Vagina (tissue), 2 donors: ENCODE results near the gene NPAS3. TPM values are rescaled to one million over a fixed set of nuclear protein-coding genes. Genes with fewer than 3 reads are reported as not detected.

Source experiments
- DNase-seq, 2 donors: peaks; one replicate each; pipeline ENCODE4 v3.0.0-alpha.2; 2017; ENCODE audit errors: extremely low spot score in 2 of 2
- H3K27ac ChIP-seq: fragments of 200-600 bp; sonication (generic); one replicate; pipeline ENCODE4 v1.5.1; 2019
- H3K27me3 ChIP-seq: fragments of 200-600 bp; sonication (generic); one replicate; pipeline ENCODE4 v1.5.1; 2019
- H3K36me3 ChIP-seq, 2 donors: fragments of 200-600 bp; sonication (generic); one replicate each; pipeline ENCODE4 v1.5.1; 2017 to 2019
- H3K4me1 ChIP-seq: fragments of 200-600 bp; sonication (generic); one replicate; pipeline ENCODE4 v1.5.1; 2019
- H3K4me3 ChIP-seq, 2 donors: fragments of 200-600 bp; sonication (generic); 1 replicate in 1 of 2; 2 replicates in 1 of 2; pipeline ENCODE4 v1.5.1; 2016 to 2019
- H3K9me3 ChIP-seq: fragments of 200-600 bp; sonication (generic); one replicate; pipeline ENCODE4 v1.5.1; 2019
- POLR2A ChIP-seq, 2 donors: fragments of 450-650 bp; IDR thresholded peaks; one replicate each; pipeline ENCODE4 v1.6.1; 2017; ENCODE audit warnings: antibody characterized with exemption in 2 of 2, mild to moderate bottlenecking in 2 of 2, moderate library complexity in 2 of 2
- POLR2AphosphoS5 ChIP-seq, 2 donors: sonication (generic); formaldehyde crosslinking; IDR thresholded peaks; one replicate each; pipeline ENCODE4 v1.9.0; 2017; ENCODE audit warnings: antibody characterized with exemption in 2 of 2, mild to moderate bottlenecking in 2 of 2, low read depth in 1 of 2; ENCODE audit not compliant: insufficient read depth in 1 of 2
- intact Hi-C: fragments of 100-400 bp; cut with DNase I; formaldehyde crosslinking; loops from one replicate; pipeline ENCODE4 v1.15.1; 2023
- total RNA-seq: library from RNA; depleted of rRNA; stranded (reverse); fragments of >200 nt; gene quantifications from one replicate; pipeline ENCODE4 v1.2.3, GENCODE V29; 2016
- TF ChIP-seq, protein P1 (sequence below), 3 experiments: fragments of 450-650 bp in 2 of 3; fragments of 200-600 bp in 1 of 3; sonication (generic) in 1 of 3; IDR thresholded peaks; one replicate each; pipeline ENCODE4 v1.5.1; 2017 to 2019; ENCODE audit warnings: antibody characterized with exemption in 3 of 3, mild to moderate bottlenecking in 2 of 3, moderate library complexity in 2 of 3

The NPAS3 gene
- total RNA-seq, 1 donor from 2014 or later, result 1.2 TPM

DNA sequence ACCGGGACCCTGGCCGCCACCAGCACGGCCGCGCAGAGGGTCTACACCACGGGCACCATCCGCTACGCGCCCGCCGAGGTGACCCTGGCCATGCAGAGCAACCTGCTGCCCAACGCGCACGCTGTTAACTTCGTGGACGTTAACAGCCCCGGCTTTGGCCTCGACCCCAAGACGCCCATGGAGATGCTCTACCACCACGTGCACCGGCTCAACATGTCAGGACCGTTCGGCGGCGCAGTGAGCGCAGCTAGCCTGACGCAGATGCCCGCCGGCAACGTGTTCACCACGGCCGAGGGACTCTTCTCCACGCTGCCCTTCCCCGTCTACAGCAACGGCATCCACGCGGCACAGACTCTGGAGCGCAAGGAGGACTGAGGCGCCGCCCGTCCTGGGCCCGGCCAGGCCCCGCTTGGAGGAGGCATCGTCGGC lies 862.1 kb downstream of the NPAS3 start:
- TF ChIP-seq, protein P1, sequence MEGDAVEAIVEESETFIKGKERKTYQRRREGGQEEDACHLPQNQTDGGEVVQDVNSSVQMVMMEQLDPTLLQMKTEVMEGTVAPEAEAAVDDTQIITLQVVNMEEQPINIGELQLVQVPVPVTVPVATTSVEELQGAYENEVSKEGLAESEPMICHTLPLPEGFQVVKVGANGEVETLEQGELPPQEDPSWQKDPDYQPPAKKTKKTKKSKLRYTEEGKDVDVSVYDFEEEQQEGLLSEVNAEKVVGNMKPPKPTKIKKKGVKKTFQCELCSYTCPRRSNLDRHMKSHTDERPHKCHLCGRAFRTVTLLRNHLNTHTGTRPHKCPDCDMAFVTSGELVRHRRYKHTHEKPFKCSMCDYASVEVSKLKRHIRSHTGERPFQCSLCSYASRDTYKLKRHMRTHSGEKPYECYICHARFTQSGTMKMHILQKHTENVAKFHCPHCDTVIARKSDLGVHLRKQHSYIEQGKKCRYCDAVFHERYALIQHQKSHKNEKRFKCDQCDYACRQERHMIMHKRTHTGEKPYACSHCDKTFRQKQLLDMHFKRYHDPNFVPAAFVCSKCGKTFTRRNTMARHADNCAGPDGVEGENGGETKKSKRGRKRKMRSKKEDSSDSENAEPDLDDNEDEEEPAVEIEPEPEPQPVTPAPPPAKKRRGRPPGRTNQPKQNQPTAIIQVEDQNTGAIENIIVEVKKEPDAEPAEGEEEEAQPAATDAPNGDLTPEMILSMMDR (IDR thresholded peaks at IDR 0.05), result no peak
- TF ChIP-seq POLR2AphosphoS5 (IDR thresholded peaks at IDR 0.05; ENCODE audit: insufficient read depth in 1 of 2, low read depth in 1 of 2) (no peak), POLR2A (IDR thresholded peaks at IDR 0.05) (no peak)

DNA sequence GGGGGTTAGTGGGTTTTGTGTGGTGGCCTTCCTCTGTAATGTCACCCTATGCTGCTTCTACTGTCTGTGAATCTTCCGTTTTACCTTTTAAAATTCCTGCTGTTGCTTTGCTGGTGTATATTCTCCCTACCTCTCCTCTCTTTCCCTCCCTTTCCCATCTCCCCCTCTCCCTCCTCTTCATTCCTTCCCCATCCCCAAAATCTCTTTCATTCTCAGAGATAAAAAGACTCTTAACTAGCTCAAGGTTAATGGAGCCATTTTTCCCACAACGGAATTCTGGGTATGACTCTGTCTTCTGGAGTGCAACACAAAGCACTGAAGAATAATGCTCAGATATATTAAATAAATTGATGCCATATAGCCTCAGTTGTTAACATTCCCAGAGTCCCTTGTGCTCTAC lies 864.1 kb downstream of the NPAS3 start:
- intact Hi-C loops, result no loop called here
- H3K36me3 ChIP-seq, result no peaks in the 10 kb centered on the region

More for the DNA sequence above, 862.1 kb downstream of the NPAS3 start:
- Histone ChIP-seq H3K27ac (no peak overlapping the region), H3K4me3 (no peak overlapping the region), H3K27me3 (no peaks in the 10 kb centered on the region), H3K9me3 (no peaks in the 10 kb centered on the region), H3K36me3 (no peaks in the 10 kb centered on the region), H3K4me1 (no peaks in the 10 kb centered on the region)
- intact Hi-C loops, result no loop called here
- no peak for DNase-seq

GRCh38 chr14:33805593-33805992 lies 866.9 kb downstream of the NPAS3 start:
- Histone ChIP-seq H3K9me3 (no peaks in the 10 kb centered on the region), H3K27ac (no peak overlapping the region), H3K4me3 (no peak overlapping the region), H3K36me3 (no peaks in the 10 kb centered on the region), H3K4me1 (no peaks in the 10 kb centered on the region), H3K27me3 (no peaks in the 10 kb centered on the region)
- intact Hi-C loops, result no loop called here
- TF ChIP-seq, protein P1 (IDR thresholded peaks at IDR 0.05), result no peak
- no peak for TF ChIP-seq POLR2AphosphoS5 (IDR thresholded peaks at IDR 0.05; ENCODE audit: insufficient read depth in 1 of 2, low read depth in 1 of 2)
- no peak for DNase-seq

More for the DNA sequence above, 864.1 kb downstream of the NPAS3 start:
- Histone ChIP-seq H3K9me3 (no peaks in the 10 kb centered on the region), H3K27ac (no peak overlapping the region), H3K27me3 (no peaks in the 10 kb centered on the region), H3K4me1 (no peaks in the 10 kb centered on the region), H3K4me3 (no peak overlapping the region)
- DNase-seq, result no peak
- TF ChIP-seq POLR2AphosphoS5 (IDR thresholded peaks at IDR 0.05; ENCODE audit: insufficient read depth in 1 of 2, low read depth in 1 of 2), result no peak
- TF ChIP-seq, protein P1 (IDR thresholded peaks at IDR 0.05), result no peak
- TF ChIP-seq POLR2A (IDR thresholded peaks at IDR 0.05), result no peak

GRCh38 chr14:33806905-33807304 lies 868.2 kb downstream of the NPAS3 start:
- TF ChIP-seq, protein P1 (IDR thresholded peaks at IDR 0.05), result no peak
- H3K36me3 ChIP-seq, result no peaks in the 10 kb centered on the region
- no peaks in the 10 kb centered on the region for H3K27me3 ChIP-seq
- no peaks in the 10 kb centered on the region for H3K9me3 ChIP-seq
- intact Hi-C loops, result no loop called here
- no peak overlapping the region for H3K4me3 ChIP-seq
- no peaks in the 10 kb centered on the region for H3K4me1 ChIP-seq
- DNase-seq, result no peak
- no peak overlapping the region for H3K27ac ChIP-seq

- H3K27ac ChIP-seq, result no peak overlapping the region
- H3K4me1 ChIP-seq, result no peaks in the 10 kb centered on the region
- intact Hi-C loops, result no loop called here
- no peaks in the 10 kb centered on the region for H3K9me3 ChIP-seq
- H3K27me3 ChIP-seq, result no peaks in the 10 kb centered on the region
- H3K36me3 ChIP-seq, result no peaks in the 10 kb centered on the region
- DNase-seq, result no peak
- H3K4me3 ChIP-seq, result no peak overlapping the region
- TF ChIP-seq, protein P1 (IDR thresholded peaks at IDR 0.05), result no peak
- TF ChIP-seq POLR2AphosphoS5 (IDR thresholded peaks at IDR 0.05; ENCODE audit: insufficient read depth in 1 of 2, low read depth in 1 of 2) (no peak), POLR2A (IDR thresholded peaks at IDR 0.05) (no peak)
Observed at GRCh38 chr14:33808187-33808586, 869.5 kb downstream of the NPAS3 start.
